ENCODE results near the gene ATP6V0E2.

DNA sequence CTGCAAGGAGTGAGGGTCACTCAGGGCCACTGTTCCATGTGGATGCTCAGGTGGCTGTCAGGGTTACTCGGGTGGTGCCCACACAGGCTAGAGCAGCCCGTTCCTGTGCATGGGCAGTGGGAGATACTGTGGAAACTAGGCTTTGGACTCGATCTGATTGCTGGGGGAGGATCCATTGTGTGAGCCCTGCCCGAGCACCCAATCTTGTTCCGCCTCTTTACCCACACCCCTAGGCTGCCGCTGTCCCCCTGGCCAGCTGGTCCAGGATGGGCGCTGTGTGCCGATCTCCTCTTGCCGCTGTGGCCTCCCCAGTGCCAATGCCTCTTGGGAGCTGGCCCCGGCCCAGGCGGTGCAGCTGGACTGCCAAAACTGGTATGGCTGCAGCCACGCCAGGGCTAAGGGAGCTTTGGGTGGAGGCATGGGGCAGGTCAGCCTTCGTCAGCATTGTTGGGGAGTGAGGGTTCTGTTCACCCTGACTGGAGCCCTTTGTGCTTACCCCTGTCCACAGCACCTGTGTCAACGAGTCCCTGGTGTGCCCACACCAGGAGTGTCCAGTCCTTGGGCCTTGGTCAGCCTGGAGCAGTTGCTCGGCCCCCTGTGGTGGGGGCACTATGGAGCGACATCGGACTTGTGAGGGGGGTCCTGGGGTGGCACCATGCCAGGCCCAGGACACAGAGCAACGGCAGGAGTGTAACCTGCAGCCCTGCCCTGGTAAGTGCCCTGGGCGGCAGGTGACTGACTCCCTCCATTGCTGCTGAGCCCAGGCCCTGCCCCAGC, 48.0 kb upstream of the ATP6V0E2 start:
- TF ChIP-seq GATA3 (IDR thresholded peaks at IDR 0.05; ENCODE audit: low read depth, low read length) = no peak
- no peak for TF ChIP-seq GATA2 (IDR thresholded peaks at IDR 0.05; ENCODE audit: low read depth, low read length)

All from SH-SY5Y (cell line).